GM20431 (cell line): Measurements from ENCODE around the gene TMEM217.
"Not testable (repeated sequence)": the region's sequence is repeated elsewhere in the genome, so short reads cannot be mapped to it uniquely, and the experiment has no call there.

ENCODE experiments used
- in situ Hi-C: fragments of 300-500 bp; cut with MseI, MboI; formaldehyde crosslinking; loops from one replicate; pipeline ENCODE4 v1.15.0; 2020; ENCODE audit warnings: low sequenced_read_pairs; ENCODE audit not compliant: unreplicated experiment

TMEM217 gene

GRCh38 chr6:37194886-37195285 is 63.1 kb downstream of the TMEM217 start:
- in situ Hi-C loops, result not testable (repeated sequence)

- in situ Hi-C loops, result no loop called here
Observed at GRCh38 chr6:37192666-37193065, 65.3 kb downstream of the TMEM217 start.

- in situ Hi-C loops, result no loop called here
Observed at GRCh38 chr6:37190159-37190535, 67.8 kb downstream of the TMEM217 start.

GRCh38 chr6:37188962-37189510 is 68.9 kb downstream of the TMEM217 start:
- in situ Hi-C loops, result no loop called here

GRCh38 chr6:37187321-37188022 is 70.5 kb downstream of the TMEM217 start:
- in situ Hi-C loops, result no loop called here

- in situ Hi-C loops, result not testable (repeated sequence)
Observed at GRCh38 chr6:37185949-37186720, 71.8 kb downstream of the TMEM217 start.

- in situ Hi-C loops, result no loop called here
Observed at GRCh38 chr6:37182736-37183590, 75.0 kb downstream of the TMEM217 start.

- in situ Hi-C loops, result not testable (repeated sequence)
Observed at GRCh38 chr6:37180610-37181009, 77.3 kb downstream of the TMEM217 start.

- in situ Hi-C loops, result no loop called here
Observed at GRCh38 chr6:37180075-37180474, 77.9 kb downstream of the TMEM217 start.

- in situ Hi-C loops, result loop anchor here (10.0 kb wide), 1 partner anchor 153 kb away; no protein-coding TSS in a partner anchor
Observed at GRCh38 chr6:37177935-37178517, 79.9 kb downstream of the TMEM217 start.

GRCh38 chr6:37177077-37177934 is 80.6 kb downstream of the TMEM217 start:
- in situ Hi-C loops, result loop anchor here (10.0 kb wide), 1 partner anchor 153 kb away; no protein-coding TSS in a partner anchor

GRCh38 chr6:37176268-37177076 is 81.5 kb downstream of the TMEM217 start:
- in situ Hi-C loops, result loop anchor here (10.0 kb wide), 1 partner anchor 152 kb away; no protein-coding TSS in a partner anchor

GRCh38 chr6:37175332-37176267 is 82.3 kb downstream of the TMEM217 start:
- in situ Hi-C loops, result loop anchor here (10.0 kb wide), 1 partner anchor 151 kb away; no protein-coding TSS in a partner anchor

GRCh38 chr6:37174515-37175331 is 83.2 kb downstream of the TMEM217 start:
- in situ Hi-C loops, result loop anchor here (10.0 kb wide), 1 partner anchor 150 kb away; no protein-coding TSS in a partner anchor

- in situ Hi-C loops, result loop anchor here (10.0 kb wide), 1 partner anchor 149 kb away; no protein-coding TSS in a partner anchor
Observed at GRCh38 chr6:37174196-37174514, 83.8 kb downstream of the TMEM217 start.
